GM04503 (cell line): ENCODE results near the gene PLCD1.
"Not testable (repeated sequence)": the region's sequence is repeated elsewhere in the genome, so short reads cannot be mapped to it uniquely, and the experiment has no call there.

Source experiments
- DNase-seq: peaks from one replicate; pipeline ENCODE4 v3.0.0-alpha.2; 2012; ENCODE audit warnings: low read depth

PLCD1 gene

DNA sequence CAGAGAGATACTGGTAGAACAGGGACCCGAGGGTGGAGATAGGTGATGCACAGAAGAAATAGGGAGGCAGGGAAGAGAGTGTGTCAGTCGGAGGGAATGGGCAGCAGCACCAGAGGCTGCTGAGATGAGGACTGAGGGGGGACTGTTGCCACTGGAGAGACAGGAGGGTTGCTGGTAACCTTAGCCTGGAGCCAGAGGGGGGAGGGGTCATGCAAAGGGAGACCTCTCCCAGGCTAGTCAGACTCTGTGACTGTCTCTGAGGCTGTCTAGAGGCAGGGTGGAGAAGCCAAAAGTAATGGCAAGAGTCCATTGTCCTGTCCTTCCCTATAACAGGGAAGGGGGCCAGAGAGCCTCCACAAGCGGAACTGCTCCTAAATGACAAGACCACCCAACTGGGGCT is 7.5 kb upstream of the PLCD1 start:
- DNase-seq: no peak

DNA sequence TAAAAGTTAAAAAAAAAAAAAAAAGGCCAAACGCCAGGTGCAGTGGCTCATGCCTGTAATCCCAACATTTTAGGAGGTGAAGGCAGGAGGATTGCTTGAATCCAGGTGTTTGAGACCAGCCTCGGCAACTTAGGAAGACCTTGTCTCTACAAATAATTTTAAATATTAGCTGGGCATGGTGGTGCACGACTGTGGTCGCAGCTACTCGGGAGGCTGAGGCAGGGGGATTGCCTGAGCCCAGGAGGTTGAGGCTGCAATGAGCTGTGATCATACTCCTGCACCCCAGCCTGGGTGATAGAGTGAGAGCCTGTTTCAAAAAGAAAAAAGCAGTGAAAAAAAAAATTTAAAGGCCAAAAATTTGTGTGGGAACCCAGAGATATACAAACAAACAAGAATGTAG is 6.8 kb upstream of the PLCD1 start:
- no peak for DNase-seq

DNA sequence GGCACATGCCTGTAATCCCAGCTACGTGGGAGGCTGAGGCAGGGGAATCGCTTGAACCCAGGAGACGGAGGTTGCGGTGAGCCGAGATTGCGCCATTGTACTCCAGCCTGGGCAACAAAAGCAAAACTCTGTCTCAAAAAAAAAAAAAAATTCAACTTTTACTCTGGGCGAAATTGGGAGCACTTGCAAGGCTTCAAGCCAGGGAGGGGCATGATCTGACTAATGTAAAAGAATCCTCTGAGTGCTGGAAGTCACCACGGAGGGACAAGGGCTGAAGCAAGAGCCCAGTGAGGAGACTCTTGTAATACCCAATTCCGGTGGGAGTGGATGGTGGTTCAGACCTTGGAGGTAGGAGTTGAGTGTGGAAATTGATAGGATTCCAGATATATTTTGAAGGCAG is 4.9 kb upstream of the PLCD1 start:
- DNase-seq: not testable (repeated sequence)

DNA sequence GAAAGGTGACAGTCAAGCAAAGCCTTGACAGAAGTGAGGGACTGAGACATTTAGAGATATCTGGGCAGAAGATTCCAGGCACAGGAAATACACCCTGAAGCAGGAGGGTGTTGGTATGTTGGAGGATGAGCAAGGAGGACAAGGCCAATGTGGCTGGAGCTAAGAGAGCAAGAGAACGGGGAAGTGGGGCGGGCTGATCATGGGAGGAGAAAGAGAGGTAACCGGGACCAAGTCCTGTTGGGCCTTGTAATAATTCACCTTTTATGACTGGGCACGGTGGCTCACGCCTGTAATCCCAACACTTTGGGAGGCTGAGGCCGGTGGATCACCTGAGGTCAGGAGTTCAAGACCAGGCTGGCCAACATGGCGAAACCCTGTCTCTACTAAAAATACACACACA is 4.1 kb upstream of the PLCD1 start:
- not testable (repeated sequence) for DNase-seq

DNA sequence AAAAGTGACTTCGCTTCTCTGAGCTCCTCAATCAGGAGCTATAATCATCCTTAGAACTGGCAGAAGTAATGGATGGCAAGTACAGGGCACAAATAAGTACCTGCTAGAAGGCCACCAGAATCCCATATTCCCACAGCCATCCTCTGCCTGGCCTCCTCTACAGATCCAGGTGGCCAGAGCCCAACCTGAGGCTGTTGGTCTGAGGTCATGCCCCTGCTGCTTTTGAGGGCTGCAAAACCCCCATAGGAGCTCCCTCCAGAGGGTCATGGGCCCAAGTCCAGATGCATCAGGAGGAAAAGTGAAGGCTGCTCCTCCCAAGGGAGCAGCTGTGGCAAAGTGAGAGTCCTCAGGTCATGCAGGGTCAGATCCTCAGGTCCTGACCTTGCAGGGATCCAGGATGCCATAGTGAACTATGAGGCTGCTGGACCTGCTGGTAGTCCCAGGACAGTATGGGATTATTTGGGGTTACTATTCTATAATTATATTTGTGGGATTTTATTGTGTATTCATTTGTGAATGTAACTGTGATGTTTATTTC is 3.0 kb upstream of the PLCD1 start:
- DNase-seq: no peak

DNA sequence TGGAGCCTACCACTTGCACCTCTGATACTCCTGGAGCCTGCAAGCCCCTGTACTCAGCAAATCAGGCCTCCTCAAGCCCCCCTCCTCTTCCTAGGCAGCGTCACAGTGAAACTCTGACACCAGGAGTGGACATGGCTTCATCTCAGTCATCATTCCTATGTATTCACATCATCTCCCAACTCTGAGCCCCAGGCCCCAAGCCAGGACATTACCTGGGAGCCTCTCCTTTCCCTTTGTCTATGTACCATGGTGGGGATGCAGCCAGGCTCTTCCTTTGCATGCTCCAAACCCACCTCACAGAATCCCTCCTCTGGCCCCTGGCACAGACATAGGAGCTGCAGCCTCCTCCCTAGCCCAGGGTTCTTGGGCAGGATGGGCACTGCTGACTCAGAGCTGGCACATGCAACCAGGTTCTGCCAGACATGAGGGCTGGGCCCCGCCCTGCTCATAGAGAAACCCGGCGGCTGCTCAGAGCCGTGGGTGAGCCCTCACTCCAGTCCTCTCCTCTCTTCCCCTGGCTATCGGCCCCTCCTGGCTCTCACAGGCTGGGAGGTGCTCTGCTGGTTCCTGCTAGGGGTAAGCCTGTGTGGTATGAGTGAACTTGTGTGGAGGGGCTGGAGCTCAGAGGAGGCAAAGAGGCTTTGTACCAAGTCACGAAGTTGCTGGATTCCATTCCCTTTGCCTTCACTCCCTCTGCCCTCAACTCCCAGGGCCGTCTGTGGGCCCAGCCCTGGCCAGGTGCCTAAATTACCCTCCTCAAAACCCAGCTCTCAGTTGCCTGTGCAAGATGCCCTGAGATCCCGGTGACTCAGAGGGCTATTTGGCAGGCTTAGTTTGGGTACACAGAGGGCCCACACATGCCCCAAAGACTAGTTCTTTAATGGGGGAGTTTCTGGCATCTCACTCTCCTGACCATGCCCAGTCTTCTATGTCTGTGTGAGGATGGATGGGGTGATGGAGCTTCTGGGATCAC is 1.9 kb upstream of the PLCD1 start:
- no peak for DNase-seq

DNA sequence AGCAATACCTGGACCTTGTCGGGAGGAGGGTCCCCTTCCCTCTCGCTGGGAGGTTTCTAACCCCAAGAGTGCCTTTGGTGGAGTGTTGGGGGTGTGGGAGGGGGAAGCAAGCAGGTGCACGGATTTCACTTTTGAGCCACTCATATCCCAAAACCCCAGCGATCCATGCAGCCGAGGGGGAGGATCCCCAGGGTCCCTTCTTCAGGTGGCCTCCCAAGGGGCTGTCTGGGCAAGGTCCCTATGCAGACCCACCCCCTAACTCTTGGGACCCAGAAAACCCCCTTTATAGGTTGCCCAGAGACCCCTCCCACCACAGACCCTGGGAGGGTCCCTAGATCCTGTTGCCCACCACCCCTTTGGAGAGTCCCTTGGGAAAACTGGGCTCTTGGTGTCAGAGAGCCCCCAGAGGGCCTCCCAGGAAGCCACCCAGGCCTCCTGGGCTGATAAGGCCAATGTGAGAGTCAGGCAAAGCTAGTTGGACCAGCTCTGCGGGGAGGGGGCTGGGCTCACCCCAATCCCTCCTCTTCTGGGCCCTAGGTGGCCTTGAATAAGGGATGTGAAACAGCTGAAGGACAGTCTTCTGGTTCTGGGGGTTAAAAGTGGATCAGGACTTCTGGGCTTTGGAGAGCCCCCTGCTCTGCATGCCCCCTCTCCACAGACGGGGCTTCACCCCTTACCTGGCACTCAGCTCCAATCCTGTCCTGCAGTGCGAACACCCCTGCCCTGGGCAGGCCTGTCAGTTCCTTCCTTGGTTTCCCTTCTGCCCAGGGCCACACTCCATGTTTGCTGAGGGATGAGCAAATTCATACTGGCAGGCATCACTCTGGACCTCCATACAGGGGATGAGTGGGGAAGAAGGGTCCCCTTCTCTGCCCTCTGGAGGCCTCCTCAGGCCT is 932 bp upstream of the PLCD1 start:
- no peak for DNase-seq

DNA sequence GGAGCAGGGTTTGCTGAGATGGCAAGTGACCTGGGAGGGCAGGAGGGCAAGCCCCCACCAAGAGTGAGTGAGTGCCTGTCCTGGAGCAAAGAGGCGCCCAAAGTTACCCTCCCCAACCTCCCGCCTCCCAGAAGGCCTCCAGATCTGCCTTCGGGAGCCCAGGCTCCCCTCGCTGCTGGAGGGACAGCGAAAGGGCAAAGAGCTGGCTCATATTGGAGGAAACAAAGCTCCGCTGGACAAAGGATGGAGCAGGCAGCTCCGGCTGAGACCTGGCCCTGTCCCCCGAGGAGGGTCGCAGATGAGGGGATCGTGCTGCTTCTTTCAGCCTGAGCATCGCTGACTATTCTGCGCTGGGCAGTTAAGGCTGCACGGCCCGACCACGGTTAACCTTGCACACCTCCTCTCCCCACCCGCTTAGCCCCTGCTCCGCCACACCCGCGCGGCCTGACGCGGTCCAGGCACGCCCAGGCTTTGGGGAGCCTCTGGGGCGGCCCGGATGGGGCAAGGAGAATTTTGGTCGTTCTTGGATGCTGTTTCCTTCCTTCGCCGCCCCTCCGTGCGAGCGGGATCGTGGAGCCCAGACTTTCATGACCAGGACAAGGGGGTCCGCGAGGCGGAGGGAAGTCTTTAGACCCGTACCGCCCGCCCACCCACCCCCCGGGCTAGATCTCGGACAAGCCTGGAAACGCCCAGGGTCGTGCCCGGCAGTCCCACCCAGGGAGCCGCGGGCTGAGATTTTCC is 651 bp downstream of the PLCD1 start:
- no peak for DNase-seq

DNA sequence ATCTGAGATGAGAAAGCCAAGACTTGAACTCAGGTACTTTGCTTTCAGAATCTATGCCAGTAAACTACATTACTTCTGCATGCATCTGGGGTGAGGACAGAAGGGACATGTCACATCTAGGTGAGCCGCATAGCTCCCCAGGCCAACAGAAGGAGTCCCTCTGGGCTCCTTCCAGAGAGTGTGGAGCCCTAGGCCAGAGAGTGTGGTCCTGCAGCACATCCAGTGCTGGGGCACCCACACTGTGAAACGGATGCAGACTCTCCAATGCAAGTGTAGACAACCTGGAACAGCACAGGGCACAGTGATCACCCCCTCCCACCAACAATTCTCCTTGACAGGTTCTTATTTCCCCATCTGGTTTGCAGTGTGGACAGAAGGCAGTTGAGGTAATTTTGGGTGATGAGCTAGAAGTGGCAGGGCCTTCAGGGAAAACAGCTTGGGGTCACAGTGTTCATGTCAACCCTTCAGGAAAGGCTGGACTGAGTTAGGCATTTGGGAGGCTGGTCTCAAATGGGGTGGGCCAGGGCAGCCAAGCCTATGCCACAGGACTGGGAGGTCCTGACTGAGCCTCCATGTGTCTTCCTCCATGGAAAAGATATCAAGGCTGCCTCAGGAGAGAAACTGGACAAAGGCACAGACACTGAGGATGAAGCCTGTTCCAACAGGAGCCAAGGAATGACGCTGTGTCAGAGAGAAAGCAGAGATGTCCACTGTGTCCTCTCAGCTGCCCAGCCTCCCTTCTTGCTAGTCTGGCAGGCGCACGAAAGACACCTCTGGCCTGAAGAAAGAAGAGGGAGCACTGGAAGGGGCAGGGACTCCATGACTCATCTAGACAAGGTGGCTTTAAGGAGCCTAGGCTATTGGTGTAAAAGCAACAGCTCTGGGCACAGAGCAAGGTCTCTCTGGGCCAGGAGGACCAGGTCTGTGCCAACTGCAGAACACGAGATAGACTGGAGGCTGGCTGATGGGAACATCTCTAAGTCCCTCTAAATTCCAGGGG is 1.7 kb downstream of the PLCD1 start:
- DNase-seq: no peak

DNA sequence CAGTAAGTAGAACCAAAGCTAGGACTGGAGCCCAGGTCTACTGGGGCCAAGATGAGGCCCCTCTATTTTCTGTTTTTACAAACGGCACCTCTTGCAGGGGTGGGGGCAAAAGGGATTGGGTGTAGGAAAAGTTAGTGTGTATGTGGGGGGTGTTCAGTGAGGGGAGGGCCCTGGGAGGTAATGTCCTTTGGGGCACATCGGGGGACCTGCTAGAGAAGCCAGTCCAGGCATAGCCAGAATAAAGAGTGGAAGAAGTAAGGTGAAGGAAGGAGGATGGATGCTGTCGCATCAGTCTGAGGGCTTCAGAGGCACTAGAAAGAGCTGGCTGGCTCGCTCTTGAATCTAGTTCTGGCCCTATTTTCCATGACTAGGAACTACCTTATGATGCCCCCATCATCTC is 2.6 kb downstream of the PLCD1 start:
- no peak for DNase-seq

DNA sequence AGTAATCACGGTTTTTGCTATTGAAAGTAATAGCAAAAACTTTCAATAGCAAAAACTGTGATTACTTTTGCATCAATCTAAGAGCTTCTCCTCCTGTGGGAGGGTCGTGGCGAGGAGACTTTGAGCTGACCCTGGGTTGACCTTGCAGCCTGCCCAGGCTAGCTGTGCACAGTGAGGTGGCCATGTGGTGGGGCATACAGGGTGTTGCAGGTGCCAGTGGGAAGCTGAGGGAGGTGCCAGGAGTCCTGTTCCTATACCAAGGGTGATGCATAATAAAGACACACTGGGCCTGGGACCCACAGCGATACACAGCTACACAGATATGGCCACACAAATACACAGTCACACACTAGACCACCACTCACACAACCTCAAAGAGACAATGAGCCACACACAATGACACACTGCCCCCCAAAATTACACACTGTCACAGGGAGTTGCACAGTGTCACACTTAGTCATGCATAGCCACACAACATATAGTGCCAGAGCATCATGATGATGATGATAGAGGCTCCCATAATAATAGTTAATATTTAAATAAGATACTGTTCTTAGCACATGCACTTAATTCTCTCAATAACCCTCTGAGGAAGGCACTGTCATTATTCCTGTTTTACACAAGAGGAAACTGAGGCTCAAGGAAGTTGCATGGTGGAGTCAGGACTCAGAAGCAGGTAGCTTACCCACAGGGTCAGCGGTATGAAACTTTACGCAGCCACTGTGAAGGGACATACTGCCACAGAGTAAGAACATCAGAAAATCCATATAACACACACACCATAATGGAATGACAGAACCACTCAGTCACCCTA is 6.3 kb downstream of the PLCD1 start:
- no peak for DNase-seq

DNA sequence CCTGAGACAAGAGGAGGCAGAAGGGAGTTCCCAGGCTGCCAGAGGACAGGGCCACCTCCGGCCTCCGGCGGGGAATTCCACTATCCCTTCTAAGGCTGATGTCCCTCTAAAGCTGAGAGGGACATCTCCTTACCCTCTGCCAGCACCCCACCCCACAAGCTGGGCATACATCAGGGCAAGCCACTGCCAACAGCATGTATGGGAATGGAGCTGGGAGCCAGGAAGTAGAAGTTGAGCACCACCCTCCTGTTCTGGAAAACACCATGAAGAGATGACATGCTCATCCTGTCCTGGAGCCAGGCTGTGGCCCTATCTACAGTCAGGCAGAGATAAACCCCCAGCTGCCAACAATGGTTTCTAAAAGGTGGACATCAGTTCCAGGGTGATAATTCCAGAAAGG is 7.1 kb downstream of the PLCD1 start:
- no peak for DNase-seq

DNA sequence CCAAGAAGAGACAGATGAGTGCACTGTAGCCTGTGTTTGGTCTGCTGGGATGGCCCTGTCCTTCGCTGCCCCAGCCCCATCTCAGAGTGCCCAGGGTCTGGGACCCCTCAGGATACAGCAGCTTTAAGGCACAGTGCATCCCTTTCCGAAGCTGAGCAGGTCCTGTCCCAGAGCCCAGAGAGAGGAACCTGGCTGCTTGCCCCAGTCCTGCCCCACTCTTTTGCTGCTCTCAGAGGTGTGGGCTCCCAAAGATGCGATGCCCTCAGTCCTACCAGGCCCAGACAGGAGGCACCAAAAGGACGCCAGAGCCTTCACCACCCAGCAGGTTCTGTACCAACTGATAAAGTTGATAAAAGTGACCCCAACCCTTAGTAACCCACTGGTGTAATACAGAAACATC is 8.2 kb downstream of the PLCD1 start:
- DNase-seq: no peak

DNA sequence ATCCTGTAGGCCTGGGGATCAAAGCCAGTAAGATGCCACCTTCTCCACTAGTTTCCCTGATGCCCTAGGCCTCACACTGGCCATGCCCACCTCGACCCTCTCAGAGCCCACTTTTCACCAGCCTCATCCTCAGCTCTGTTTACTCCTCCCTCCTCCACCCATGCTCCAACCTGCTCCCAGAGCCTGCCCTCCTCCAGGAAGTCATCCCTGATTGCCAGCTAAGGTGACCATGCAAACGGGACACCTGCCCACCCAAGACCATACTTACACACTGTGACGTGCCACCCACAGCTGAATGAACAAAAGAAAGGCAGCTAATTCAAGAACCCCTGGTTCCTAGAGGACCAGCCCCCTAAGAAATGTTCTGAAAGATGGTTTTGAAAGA is 9.1 kb downstream of the PLCD1 start:
- DNase-seq: no peak

DNA sequence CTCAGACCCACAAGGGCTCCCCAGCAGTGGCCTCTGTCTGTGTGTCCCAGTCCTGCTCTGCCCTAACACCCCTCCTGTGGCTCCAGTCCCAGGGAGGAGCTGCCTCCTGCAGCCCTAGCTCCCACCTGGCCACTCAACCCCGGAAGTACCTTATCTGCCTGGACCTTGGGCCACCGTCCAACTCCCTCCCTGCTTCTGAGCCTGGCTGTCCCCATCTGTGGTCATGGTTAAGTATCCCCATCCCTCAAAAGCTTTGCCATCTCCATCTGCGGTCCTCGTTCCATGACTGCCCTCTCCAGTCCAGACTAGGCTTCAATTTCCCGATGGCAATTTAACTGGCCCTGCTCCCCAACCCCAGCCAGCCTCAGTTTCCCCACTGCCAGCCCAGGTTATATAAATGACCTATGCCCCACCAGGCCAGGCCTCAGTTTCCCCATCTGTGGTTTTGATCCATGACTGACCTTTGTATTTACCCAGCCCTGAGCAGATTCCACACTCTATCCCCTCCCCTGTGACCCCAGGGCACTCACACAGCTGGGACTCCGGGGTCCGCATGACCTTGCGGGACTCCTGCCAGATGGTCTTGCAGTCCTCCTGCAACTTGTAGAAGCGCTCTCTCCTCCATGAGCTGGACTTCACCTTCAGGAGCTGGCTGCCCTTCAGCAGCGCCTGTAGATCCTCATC is 9.6 kb downstream of the PLCD1 start:
- DNase-seq: no peak

DNA sequence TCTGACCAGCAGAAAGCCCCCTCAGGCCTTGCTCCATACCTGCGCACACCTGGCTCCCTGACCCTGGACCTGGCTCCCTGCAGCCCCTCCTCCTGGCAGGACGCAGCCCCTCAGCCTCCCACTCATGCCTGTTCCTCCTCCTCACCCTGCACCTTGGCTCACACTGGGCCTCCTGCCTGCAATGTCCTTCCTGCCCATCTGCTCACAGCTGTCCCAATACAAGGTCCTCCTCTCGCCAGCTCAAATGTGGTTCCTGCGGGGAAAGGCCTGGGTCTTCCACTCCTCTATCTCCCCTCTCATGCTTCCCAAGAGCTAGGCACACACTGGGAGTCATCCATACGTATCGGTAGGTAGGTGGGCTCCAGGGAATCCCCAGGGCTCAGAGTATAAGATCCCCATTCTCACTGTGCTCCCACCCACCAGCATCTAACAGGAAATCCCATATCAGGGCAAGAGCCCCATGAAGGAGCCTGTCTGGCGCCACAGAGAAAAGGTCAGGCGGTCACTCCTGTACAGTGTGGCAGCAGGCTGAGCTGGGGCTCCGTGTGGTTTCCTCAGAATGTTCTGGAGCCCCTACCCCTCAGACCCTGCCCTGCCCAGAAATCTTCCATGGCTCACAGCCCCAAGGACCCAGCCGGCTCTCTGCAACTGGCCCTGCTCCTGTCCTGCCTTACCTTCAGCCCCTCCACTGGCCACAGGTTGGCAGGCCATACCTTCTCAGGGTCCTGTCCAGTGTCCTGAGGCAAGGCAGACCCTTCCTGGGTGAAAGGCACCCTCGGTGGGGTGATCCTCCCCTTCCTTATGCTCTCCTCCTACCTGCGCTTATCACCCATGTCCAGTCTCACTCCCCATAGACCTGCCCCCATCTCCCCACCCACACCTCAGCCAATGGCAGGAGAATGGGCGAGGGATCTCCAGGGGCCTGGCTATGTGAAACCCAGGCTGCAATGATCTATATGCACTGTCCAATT is 10.9 kb downstream of the PLCD1 start:
- DNase-seq: no peak

DNA sequence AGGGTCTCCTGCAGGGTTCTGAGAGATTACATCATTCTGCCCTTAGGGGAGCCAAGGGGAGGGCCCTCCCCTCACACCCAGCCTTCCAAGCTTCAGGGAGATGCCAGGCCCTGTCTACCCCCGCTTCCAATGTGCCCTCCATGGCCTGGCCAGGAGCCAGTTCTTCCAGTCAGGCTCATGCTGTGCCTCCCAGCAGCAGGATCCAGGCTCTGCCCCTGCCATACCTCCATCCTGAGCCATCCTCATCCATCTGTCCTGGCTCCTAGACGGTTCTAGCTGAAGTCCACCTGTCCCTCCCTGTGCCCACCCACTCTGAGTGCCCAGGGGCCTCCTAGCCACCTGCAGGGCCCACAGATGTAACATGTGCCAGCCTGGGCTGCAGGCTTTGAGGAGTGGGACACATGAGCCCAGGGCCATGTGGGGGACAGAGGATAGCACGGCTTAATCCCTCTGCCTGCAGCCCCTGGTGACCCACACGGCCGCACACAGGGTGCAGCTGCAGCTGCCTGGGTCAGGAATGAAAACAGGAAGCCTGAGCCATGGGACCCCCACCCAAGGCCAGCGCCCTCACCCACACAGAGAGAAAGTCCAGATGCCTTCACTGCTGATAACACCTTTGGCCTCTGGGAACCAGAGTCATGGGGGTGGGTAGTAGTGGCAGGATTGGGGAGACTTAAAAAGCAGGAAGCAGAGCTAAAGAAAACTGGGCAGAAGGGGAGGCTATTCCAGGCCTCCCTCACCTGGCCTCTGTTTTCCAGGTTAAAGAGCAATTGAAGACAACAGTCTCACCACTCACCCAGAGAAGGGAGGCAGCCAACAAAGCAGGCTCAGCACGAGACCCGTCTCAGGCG is 11.8 kb downstream of the PLCD1 start:
- no peak for DNase-seq
